Left renal pelvis (tissue), 4 donors: ENCODE measurements around the gene FLII. TPM values are rescaled to one million over a fixed set of nuclear protein-coding genes. Genes with fewer than 3 reads are reported as not detected.
"Not testable (repeated sequence)": the region's sequence is repeated elsewhere in the genome, so short reads cannot be mapped to it uniquely, and the experiment has no call there.

Experiments
- DNase-seq, 4 donors: peaks; one replicate each; pipeline ENCODE4 v3.0.0-alpha.2; 2013; ENCODE audit warnings: low read depth in 4 of 4, low spot score in 3 of 4
- polyA plus RNA-seq, 4 donors: library from polyadenylated mRNA; unstranded; fragments of 120-200 nt; gene quantifications; one replicate each; pipeline ENCODE4 v1.2.1, GENCODE V29; 2013; ENCODE audit not compliant: insufficient read length in 4 of 4

The FLII gene
- polyA plus RNA-seq, 4 donors, result 125 to 154 (median 138) TPM

DNA sequence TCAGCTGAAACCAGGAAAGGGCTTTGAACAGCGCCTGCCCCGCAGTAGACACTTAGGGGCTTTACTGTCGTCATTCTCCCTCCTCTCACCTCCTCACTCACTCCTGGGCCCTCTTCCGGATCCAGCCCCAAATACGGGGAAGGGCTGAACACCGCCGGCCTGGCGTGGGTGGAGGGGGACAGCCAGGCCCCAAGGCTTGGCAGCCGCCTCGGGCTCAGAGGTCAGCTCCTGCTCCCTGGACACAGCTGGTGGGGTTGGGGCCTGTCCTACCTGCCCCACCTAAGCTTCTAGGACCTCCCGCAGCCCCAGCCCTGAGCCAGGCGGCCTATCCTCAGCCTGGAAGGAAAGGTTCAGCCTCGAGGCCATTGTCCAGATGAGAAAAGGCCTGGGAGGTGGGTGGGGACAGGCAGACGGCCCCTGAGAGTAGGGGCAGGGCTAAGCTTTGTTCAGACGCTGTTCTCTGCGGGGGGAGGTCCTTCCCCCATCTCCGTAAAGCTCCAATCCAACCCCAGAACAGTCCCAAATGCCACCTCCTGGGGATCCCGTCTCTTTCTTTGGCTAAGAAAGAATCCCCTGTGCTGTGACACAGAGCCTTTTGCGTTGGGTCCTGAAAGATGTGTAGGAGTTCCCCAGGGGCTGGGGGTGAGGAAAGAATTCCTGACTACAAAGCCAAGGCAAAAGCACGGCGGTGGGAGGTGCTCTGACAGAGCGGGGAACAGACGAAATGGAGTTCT, 34.0 kb downstream of the FLII start:
- no peak for DNase-seq

DNA sequence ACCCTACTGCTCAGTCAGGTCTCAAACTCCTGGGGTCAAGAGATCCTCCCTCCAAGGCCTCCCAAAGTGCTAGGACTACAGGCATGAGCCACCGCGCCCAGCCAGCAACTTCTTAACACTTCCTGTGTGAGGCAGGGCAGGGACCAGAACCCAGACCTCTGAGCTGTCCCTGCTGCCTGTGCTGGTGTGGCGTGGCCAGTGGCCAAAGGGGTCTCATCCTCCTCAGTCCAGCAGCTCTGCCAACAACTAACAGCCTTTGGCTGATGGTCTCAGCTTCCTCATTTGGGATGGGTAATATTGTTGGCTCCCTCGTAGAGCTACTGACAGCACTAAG, 34.5 kb downstream of the FLII start:
- no peak for DNase-seq

DNA sequence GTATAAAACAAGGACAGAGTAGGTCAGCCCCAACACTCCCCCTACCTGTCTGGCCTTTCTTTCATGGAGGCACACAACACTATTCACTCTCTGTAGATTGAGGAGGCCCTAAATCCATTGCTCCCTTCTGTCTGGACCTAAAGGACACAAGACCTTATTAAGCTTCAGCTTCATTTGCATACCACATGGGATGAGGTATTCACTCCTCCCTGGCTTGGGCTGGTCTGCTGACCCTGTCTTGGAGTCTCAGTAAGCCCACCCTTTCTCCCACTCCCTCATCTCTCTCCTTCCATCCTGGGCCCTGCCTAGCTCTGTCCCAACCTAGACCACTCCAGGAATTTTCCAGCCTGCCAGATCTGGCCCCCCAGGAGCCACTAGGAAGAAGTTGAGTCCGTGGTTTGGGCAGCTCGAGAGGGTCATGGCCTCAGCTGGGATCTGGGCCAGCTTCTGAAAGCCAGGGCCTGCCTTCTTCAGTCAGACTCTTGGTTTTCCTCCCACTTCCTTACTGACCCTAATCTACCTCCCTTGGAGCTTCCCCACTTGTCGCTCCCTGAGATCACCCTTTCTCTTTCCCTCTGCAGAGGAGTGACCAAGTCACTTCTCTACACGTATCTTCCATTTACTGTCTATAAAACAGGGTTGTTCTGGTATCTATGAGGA, 39.7 kb downstream of the FLII start:
- no peak for DNase-seq

DNA sequence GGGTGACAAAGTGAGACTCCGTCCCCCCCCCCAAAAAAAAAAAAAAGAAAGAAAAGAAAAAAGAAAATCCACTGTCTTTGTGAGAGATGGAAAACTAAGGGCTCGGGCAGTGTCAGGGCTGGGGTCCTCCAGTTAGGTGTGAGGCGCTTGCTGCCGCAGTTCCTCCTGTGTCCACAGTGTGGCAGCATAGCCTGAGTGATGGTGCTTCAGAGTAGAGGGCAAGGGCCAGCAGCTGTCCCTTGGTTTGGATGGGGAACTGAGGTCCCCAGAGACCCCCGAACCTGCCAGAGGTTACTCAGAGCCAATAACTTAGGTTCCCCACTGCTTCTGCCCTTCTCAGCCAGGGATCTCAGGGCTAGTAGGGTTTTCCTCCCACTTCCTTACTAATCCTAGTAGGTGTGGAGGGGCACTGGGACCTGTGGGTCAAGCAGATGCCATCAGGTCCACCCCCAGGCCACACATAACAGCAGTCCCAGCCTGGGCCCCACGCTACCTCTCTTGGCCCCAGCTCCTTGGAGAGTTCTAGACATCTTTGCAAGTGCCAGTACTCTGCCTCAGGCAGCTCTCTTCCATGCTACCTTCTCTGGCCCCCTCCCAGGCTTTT, 41.0 kb downstream of the FLII start:
- DNase-seq, result no peak

DNA sequence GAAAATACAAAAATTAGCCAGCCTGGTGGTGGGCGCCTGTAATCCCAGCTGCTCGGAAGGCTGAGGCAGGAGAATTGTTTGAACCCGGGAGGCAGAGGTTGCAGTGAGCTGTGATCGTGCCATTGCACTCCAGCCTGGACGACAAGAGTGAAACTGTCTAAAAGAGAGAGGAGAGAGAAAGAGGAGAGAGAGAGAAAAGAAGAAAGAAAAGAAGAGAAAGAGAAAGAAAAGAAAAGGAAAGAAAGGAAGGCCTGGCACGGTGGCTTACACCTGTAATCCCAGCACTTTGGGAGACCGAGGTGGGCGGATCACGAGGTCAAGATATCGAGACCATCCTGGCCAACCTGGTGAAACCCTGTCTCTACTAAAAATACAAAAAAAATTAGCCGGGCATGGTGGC, 41.6 kb downstream of the FLII start:
- not testable (repeated sequence) for DNase-seq

DNA sequence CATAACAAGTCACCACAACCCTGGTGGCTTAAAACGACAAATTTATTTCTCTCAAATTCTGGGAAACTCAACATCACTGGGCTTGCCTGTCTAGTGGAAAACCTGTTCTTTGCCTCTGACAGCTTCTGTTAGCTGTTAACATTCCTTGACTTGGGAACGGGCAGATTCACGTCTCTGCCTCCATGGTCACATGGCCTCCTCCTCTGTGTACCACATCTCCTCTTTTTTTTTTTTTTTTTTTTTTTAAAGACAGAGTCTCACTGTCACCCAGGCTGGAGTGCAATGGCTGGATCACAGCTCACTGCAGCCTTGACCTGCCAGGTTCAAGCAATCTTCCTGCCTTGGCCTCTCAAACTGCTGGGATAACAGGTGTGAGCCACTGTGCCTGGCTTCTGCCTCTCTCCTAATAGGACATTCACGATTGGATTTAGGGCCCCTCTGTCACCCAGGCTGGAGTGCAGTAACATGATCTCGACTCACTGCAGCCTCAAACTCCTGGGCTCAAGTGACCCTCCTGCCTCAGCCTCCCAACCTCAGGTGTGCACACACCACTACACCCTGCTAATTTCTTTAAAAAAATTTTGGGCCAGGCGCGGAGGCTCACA, 44.8 kb downstream of the FLII start:
- no peak for DNase-seq

DNA sequence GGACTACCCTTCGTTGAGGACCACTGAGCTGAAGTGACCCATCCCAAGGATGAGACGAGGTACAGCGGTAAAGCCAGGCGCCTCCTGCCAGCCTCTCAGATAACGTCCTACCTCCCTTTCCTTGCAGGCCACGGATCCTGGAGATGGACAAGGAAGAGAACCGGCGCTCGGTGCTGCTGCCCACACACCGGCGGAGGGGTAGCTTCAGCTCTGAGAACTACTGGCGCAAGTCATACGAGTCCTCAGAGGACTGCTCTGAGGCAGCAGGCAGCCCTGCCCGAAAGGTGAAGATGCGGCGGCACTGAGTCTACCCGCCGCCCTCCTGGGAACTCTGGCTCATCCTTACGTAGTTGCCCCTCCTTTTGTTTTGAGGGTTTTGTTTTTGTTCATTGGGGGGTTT, 50.4 kb downstream of the FLII start:
- no peak for DNase-seq

DNA sequence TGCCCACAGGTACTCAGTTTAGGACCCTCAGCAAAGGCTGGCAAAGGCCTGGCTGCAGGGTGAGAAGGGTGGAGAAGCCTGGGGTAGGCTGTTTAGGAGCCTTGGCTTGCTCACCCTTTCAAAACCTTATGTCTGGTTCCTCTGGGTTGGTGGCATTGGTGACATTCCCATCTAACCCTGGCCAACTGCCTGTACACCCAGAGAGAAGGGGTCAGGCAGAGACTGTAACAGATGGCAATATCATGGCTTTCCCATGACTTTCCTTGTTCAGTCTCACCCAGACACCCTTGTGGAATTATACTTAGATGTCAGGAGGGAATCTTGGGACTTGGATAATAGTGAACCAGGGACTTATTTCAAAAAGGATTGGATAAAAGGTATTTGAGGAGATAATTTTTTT, 51.6 kb downstream of the FLII start:
- no peak for DNase-seq

DNA sequence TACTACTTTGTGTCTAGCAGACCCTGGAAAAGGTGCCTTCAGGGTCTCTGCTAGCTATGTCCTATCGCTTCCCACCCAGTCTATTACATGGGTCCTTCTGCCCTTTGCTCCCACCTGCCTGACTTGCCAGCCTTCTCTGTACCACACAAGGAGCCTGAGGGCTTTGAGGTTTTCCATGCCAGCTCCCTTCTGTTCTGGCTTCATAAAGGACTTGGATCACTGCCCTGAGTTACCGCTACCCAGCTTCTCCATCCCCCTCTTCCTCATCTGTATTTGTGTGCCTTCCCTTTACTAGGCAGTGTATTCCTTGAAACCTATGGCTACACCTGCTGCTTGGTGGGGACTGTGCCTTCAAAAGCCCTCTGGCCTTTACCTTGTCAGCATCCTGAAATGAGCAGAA, 52.7 kb downstream of the FLII start:
- no peak for DNase-seq

DNA sequence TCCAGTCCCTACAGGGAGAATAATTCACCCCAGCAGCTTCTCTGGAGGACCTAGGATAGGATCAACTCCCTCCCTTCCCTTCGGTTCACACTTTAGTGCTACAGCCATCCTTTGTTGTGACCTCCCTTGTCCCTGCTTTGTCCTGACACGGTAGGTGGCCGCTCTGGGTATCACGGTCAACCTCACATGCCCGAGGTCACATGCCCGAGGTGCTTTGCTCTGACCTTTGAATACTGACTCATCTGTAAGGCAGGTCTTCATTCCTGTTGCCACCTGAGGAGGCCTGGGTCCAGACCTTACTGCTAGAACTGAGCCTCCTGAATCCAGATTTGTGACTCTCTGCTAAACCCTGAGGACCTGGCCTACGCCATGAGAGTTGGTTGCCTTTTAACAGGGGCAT, 55.2 kb downstream of the FLII start:
- no peak for DNase-seq

DNA sequence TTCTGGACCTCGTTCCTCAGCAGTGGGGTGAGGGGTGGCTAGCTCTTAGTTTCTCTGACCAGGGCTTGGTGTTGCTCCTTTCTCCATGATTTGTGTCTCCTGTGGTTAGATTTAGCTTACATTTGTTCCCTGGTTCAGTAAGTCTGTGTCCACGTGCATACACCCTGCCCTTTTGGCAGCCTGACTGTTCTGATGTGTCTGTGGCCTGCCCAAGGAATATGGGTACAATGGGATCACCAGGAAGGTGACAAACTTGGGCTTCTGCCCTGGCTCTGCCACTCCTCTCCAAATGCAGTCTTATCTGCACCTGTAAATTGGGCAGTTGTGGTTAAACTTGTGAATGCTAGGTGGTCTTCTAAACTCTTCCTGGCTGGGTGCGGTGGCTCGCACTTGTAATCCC, 57.4 kb downstream of the FLII start:
- DNase-seq, result no peak

DNA sequence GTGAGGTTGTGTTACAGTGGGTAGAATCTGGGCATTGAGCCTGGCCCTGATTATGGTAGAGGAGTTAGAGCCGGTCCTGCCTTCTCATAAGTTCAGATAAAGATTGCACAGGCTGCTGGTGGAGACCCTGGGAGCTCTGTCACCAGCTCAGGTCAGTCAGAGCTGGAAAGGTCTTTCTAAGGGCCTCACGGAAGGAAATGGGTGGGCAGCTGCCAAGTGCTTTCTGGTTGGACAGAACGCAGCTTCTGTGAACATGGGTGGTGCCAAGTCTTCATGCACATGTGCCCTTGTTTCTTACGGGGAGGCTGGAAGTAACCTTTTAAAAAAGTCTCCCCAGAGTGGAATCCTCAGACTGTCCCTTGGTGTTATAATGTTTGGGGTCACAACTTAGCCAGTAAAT, 60.0 kb downstream of the FLII start:
- DNase-seq, result no peak

DNA sequence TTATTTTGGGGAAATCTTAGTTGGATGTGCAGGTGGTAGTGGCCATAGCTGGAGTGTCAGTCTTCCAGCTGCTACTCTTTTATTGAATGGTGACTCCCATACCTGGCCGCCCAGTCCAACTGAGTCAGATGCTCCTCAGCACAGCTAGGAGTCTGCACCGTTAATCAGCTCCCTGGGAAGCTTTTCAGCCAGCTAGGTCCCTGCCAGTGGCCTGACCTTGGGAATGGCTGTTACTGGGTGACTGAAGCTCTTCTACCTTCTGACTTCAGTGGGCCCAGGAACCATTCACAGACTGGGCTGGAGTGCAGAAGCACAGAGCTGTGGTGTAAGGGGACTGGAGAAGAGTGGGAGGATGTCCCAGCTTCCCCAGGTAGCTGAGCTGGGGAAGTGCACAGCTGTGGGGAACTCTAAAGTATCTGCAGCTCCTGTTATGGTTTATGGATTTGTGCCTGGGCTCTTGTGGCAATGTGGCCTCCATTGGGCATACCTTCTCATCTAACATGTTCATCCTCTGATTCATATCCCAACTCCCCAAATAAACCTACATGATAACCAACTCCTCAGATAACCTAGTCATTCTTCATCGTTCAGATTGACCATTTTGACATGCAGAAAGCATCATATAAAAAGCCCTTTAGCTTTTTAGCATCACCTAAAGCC, 60.9 kb downstream of the FLII start:
- DNase-seq, result no peak

DNA sequence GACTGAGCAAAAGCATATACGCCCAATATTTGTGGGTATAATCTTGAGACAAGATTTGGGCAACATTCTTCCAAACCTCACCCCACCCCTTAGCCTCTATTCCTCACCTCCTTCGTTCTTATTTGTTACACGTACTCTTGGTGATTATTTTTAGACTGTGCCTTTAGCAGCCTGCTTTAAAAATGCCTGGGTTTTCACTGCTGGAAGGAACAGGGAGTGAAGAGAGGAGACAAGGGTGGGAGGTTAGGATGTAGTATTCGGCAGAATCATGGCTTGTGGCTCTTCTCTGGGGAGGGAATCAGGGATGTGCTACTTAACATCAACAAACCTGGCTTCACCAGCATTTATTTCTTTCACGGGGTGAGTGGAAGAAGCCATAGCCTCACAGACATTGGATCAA, 63.3 kb downstream of the FLII start:
- no peak for DNase-seq

Other genes starting within 250 kb of the FLII start
- 10 to 100 TPM; 17.4 to 35.4 (median 21.9) TPM for gene ATPAF2, start 219.6 kb downstream of the FLII start, polyA plus RNA-seq
- 10 to 100 TPM; 13.3 to 16.2 (median 14.5) TPM for gene GID4, start 219.3 kb downstream of the FLII start, polyA plus RNA-seq
- 10 to 100 TPM; 29.6 to 44.7 (median 36.2) TPM for gene DRG2, start 170.8 kb downstream of the FLII start, polyA plus RNA-seq
- 1 to 10 TPM; 2.9 to 6.2 (median 4.7) TPM for gene MYO15A, start 150.0 kb downstream of the FLII start, polyA plus RNA-seq
- 10 to 100 TPM; 58.8 to 70.6 (median 67.5) TPM for gene ALKBH5, start 74.9 kb downstream of the FLII start, polyA plus RNA-seq
- gene LLGL1, start 33.1 kb downstream of the FLII start, polyA plus RNA-seq, result 10 to 100 TPM; 26.8 to 43.2 (median 32.3) TPM
- 10 to 100 TPM; 13.7 to 17.9 (median 14.1) TPM for gene MIEF2, start 1.9 kb upstream of the FLII start, polyA plus RNA-seq
- gene TOP3A, start 56.3 kb upstream of the FLII start, polyA plus RNA-seq, result 10 to 100 TPM; 35.4 to 52.4 (median 42.5) TPM
- gene SMCR8, start 56.6 kb upstream of the FLII start, polyA plus RNA-seq, result 10 to 100 TPM; 11.2 to 17.2 (median 14.9) TPM
- gene SHMT1, start 104.8 kb upstream of the FLII start, polyA plus RNA-seq, result 10 to 100 TPM; 15.3 to 62.8 (median 50.2) TPM
- 1 to 10 TPM in 1 of 4 donors, under 1 TPM in 2, not detected in 1; 0.11 to 1.1 (median 0.76) TPM for gene EVPLL, start 119.0 kb upstream of the FLII start, polyA plus RNA-seq
- gene LGALS9C, start 218.1 kb upstream of the FLII start, polyA plus RNA-seq, result under 1 TPM in 2 of 4 donors, not detected in 2; 0.08 to 0.20 TPM